ENCODE data around the gene TENM4.

DNA sequence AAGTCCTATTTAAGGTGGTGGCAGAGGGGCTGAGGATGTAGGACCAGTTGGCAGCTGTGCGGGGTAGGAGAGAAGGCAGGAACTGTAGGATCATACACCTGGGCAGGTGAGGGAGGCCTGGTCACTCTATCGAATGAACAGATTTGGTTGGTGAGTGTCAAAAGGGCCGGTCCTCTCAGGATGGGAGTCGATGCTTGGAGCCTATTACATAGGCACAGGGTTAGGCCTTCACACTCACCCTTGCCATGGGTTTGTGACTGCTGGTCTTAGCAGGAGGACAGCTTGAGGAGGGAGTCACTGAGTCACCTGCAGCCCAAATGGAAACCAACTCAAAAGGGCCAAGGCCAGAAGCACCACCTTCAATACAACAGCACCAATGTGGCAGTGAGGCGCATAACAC lies 786.0 kb downstream of the TENM4 start:
- TF ChIP-seq, protein P1, sequence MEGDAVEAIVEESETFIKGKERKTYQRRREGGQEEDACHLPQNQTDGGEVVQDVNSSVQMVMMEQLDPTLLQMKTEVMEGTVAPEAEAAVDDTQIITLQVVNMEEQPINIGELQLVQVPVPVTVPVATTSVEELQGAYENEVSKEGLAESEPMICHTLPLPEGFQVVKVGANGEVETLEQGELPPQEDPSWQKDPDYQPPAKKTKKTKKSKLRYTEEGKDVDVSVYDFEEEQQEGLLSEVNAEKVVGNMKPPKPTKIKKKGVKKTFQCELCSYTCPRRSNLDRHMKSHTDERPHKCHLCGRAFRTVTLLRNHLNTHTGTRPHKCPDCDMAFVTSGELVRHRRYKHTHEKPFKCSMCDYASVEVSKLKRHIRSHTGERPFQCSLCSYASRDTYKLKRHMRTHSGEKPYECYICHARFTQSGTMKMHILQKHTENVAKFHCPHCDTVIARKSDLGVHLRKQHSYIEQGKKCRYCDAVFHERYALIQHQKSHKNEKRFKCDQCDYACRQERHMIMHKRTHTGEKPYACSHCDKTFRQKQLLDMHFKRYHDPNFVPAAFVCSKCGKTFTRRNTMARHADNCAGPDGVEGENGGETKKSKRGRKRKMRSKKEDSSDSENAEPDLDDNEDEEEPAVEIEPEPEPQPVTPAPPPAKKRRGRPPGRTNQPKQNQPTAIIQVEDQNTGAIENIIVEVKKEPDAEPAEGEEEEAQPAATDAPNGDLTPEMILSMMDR (IDR thresholded peaks at IDR 0.05 in 4 of 5, conservative IDR thresholded peaks at IDR 0.05 in 1 of 5): no peak
- no peak for TF ChIP-seq POLR2A (IDR thresholded peaks at IDR 0.05)

Data from gastrocnemius medialis (tissue), 4 donors.